ENCODE measurements around the gene LTBP1. TPM values are rescaled to one million over a fixed set of nuclear protein-coding genes. Genes with fewer than 3 reads are reported as not detected.
"Not testable (repeated sequence)": the region's sequence is repeated elsewhere in the genome, so short reads cannot be mapped to it uniquely, and the experiment has no call there.

Gene LTBP1
- total RNA-seq, 1 donor from 2014 or later: 246 TPM

DNA sequence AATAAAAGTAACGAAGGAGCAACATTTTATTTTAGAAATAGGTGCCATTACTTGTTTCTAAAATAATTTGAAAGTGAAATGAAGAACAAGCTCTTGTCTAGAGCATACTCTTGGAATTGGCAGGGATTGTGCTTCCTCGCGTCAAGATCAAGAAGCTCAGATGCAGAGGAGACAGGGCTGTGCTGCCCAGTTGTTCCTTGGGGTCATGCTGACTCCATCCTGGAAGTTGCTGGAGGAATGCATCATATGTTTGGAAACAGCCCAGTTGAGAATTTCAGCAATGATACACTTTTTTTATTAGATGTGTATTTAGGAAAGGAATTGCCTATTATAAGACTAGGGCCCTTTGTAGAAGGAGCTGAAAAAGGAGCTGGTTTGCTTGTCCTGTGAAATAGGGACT is 17.2 kb downstream of the LTBP1 start:
- DNase-seq (ENCODE audit: low spot score): peak; percentile 52

DNA sequence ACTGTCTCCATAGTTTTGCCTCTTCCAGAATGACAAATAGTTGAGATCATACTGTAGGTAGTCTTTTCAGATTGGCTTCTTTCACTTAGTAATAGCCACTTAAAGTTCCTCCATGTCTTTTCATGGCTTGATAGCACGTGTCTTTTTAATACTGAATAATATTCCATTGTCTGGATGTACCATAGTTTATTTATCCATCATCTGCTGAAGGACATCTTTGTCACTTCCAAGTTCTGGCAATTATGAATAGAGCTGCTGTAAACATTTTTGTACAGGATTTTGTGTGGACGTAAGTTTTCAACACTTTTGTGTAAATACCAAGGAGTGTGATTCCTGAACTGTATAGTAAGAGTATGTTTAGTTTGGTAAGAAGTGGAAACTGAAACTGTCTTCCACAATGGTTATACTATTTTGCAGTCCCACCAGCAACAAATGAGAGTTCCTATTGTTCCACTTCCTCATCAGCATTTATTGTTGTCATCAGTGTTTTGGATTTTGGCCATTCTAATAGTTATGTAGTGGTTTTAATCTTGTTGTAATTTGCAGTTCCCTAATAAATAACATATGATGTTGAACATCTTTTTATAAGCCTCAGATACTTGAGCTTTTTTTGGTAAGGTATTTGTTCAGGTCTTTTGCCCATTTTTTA is 18.9 kb downstream of the LTBP1 start:
- DNase-seq (ENCODE audit: low spot score): no peak

DNA sequence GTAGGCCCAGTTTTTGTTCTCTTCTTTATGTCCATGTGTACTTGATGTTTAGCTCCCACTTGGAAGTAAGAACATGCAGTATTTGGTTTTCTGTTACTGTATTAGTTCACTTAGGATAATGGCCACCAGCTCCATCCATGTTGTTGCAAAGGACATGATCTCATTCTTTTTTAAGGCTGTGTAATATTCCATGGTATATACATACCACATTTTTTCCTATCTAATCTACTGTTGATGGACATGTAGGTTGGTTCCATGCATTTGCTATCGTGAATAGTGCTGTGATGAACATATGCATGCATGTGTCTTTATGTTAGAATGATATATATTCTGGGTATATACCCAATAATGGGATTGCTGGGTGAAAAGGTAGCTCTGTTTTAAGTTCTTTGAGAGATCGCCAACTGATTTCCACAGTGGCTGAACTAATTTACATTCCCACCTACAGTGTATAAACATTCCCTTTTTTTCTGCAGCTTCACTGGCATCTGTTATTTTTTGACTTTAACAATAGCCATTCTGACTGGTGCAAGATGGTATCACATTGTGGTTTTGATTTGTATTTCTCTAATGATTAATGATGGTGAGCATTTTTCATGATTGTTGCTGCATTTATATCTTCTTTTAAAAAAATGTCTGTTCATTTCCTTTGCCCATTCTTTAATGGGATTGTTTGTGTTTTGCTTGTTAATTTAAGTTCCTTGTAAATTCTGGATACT is 22.9 kb downstream of the LTBP1 start:
- DNase-seq (ENCODE audit: low spot score): no peak

DNA sequence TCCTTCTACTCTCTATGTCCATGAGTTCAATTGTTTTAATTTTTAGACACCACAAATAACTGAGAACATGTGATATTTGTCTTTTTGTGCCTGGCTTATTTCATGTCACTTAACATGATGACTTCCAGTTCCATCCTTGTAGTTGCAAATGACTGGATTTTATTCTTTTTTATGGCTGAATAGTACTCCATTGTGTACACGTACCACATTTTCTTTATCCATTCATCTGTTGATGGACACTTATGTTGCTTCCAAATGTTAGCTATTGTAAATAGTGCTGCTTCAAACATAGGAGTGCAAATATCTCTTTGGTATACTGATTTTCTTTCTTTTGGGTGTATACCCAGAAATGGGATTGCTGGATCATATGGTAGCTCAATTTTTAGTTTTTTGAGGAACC is 27.0 kb downstream of the LTBP1 start:
- DNase-seq (ENCODE audit: low spot score): not testable (repeated sequence)

DNA sequence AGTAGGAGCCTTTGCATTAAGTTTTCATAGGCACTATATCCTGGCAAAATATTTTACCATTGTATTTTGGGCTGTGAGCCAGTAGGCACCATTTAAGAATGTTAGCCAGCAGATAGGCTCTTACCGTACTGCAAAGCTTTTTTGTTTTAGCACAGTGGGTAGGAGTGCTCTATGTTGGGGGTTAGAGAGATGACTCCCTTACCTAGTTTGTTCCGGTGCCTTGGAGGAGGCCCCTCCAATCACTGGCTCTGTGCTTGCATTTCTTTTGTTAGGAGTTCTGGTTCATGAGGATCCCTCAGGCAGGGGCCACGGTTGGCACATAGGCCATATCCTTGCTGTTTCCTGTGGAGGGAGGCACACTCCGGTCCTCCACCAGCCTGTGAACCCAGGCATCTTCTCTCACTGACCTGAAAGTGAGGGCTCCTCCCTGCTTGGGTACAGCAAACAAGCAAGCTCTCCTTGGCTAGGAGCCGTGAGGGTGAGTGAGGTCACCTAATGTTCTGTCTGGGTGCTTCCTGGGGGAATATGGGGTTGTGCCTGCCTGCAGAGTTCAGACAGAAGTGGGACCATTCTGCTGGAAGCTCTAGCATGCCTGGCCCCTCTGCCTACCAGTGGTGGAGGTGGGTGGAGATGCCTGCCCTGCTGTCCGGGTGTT is 29.8 kb downstream of the LTBP1 start:
- no peak for DNase-seq (ENCODE audit: low spot score)

DNA sequence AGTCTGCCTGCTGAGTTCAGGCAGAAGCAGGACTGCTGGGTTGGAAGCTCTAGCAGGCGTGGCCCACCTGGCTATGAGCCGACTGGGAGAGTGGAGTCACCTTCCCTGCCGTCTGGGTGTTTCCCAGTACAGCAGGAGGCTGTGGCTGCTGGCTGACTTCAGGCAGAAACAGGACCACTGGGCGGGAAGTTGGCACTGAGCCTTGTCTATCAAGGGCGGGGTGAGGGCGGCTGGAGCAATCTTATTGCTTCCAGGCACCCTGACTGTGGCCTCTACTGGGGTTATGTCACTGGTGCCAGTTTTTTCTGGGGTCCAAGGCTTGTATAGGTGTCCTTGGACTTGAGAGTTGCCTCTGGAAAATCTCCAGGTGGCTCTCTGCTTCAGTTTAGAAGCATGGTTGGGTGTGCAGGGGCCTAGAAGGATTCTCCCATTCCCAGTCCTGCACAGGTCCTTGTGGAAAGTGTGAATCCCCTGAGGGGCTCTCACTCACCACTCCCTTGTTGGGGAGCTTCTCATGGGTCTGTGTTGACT is 30.5 kb downstream of the LTBP1 start:
- peak; percentile 21 for DNase-seq (ENCODE audit: low spot score)

DNA sequence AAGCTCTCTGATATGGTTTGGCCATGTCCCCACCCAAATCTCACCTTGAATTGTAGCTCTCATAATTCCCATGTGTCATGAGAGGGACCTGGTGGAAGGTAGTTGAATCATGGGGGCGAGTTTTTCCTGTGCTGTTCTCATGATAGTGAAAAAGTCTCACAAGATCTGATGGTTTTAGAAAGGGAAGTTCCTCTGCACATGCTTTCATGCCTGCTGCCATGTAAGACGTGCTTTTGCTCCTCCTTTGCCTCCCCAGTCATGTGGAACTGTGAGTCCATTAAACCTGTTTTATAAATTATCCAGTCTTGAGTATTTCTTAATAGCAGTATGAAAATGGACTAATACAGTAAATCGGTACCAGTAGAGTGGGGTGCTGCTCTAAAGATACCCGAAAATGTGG is 34.9 kb downstream of the LTBP1 start:
- DNase-seq (ENCODE audit: low spot score): no peak

DNA sequence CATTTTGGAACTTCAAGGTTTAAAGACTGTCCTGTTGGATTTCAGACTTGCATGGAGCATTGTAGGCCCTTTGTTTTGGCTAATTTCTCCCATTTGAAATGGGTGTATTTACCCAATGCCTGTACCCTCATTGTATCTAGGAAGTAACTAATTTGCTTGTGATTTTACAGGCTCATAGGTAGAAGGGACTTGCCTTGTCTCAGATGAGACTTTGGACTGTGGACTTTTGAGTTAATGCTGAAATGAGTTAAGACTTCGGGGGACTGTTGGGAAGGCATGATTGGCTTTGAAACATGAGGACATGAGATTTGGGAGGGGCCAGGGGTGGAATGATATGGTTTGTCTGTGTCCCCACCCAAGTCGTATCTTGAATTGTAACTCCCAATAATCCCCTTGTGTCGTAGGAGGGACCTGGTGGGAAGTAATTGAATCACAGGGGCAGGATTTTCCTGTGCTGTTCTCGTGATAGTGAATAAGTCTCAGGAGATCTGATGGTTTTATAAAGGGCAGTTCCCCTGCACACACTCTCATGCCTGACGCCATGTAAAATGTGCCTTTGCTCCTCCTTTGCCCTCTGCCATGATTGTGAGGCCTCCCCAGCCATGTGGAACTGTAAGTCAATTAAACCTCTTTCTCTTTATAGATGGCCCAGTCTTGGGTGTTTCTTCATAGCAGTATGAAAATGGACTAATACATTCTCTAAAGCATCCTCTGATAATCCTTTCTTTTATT is 36.6 kb downstream of the LTBP1 start:
- not testable (repeated sequence) for DNase-seq (ENCODE audit: low spot score)

DNA sequence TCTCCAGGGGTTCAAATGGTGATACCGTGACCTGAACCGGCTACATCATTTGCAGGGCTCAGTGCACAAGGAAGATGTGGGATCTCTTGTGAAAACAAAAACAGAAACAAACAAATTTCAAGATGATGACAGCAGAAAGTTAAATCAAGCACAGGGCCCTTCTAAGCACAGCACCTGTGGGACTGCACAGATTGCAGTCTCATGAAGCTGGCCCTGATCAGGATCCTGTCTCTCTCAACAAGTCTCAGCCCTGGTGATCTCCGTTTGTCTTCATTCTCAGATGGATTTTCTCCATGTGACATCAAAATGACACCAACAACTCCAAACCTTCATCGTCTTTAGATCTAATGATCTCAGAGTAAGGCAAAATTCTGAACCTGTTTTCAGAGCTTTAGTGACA is 39.7 kb downstream of the LTBP1 start:
- no peak for DNase-seq (ENCODE audit: low spot score)

DNA sequence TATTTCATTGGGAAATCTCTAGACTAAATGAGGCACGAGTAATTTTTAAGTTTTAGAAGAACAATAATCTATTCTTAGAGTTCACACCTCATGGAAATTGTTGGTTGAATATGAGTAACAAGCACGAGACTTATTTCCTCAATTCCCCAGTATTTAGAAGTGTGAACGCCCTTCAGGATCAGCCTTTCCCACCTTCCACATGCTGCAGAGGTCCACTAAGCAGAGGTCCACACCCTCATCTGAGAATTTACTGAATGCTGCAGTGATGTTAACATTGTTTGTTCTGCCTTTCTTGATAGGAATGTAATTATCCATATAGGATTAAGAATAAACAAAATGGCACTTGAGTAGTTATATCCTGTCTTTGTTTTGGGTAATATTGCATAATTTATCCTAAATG is 41.8 kb downstream of the LTBP1 start:
- DNase-seq (ENCODE audit: low spot score): no peak

DNA sequence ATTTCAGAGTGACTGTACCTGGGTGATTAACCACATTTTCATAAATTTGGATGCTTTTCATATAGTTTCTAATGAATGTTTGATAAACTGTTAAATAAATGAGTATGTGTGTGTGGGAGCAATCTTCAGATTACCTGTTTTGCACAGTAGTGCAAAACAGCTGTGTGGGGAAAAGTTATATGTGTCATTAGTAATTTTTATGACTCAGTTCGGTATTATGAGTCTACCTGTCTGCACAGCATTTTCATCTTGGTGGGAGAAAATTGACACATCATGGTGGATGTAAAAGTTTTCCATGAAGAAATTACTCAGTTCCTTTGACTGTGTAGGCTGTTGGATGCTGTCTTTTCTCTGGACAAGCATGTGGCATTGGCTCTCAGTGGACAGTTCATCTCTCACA is 43.8 kb downstream of the LTBP1 start:
- no peak for DNase-seq (ENCODE audit: low spot score)

DNA sequence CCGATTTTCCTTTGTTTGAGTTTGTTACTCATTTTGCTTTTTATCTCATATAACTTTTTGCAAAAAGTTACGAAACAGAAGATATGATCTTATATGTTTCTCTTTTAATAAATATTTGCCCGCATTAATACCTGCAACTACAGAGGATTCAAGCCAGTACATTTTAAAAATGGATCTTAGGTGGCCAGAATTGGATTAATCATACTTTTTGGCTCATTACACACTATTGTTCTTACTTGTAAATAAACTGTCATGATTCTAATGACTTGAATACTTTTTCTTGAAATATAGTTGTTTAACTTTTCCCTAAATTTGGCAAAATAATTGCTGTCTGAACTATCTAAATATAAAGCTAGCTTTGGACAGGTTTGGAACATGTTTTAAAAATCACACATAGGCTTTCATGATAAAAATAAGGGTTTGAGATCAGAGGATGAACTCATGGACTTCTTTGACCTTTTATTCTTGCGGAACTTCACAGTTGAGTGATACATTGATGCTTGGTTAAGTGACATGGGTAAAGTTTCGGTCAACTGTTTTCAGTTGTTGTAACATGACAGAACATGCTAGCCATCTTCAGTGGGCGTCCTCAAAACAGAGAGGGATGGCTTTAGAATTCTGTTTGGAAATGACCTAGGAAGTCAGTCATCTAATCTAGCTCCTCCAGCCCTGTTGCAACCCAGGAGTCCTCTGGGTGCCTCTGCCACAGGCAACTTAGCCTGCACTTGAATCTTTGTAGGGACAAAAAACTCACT is 44.5 kb downstream of the LTBP1 start:
- no peak for DNase-seq (ENCODE audit: low spot score)

DNA sequence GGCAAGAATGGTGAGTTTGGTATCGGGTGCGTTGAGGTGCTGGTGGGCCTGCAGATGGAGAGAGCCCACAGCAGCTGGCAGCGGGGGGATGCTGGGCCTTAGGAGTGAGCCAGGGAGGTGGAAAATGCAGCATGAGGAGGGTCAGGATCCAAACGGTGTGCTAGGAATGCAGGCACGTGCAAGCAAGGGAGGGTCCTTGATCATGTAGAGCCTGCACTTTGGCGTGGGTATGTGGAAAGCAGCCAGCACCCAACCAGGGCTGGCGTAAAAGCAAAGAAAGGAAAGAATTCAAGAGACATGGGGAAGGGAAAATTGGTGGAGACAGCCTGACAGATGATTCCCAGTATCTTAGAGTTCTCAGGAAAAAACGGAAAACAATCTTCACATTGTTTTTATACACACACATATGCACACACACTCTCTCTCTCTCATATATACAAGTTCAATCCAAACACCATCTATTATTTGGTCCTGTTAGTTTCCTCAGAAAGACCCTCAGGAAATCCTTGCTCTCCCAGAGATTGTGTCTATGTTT is 46.3 kb downstream of the LTBP1 start:
- no peak for DNase-seq (ENCODE audit: low spot score)

DNA sequence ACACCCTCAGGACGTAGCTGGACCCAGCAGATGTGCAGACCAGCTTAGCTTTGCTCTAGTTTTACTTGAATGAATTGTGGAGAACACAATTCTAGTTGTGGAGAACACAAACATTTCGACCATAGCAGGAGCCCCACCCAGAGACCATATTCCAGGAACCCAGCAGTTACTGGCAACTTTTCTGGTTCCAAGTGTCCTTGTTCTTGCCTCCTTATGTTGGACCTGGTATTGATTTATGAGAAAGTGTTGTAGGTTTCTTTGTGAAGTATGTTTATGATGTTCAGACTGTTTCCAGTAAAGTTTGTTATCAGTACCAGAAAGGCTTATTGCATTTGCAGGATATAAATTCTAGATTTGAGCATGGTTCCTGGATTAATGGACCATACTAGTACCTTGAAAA is 51.0 kb downstream of the LTBP1 start:
- peak; percentile 66 for DNase-seq (ENCODE audit: low spot score)

DNA sequence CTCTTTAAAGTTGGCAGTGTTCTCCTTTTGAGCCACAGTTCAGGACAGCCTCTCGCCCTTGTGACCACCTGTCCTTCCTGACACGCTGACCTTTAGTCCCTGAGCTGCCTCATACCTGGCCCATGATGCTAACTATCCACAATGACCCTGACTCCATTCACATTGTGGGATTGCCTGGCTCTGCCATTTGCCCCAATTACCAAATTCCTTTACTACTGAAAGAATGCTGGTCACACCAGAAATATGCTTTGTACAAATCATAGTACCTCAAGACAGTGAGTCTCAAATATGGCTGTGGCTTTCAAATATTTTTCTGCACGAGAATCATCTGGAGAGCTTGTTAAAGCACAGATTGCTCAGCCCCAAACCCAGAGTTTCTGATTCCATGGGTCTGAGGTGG is 54.2 kb downstream of the LTBP1 start:
- no peak for DNase-seq (ENCODE audit: low spot score)

DNA sequence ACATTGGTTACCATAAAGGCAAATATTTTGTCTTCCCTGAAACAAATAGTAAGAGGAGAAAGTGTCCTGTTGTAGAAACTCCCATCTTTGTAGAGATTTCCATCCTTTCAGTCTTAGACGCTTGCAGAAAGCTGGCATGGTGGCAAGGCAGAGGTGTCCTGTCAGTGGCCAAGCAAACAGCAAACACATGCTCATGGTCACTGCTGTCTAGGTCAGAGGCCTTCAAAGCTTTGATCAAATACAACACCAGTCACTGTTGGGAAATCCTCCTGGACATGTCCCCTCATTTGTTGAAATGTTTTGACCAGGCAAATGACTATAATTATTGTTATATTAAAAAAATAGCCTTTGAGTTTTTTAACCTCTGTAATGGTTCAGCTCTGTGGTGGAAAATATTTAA is 55.1 kb downstream of the LTBP1 start:
- DNase-seq (ENCODE audit: low spot score): no peak

DNA sequence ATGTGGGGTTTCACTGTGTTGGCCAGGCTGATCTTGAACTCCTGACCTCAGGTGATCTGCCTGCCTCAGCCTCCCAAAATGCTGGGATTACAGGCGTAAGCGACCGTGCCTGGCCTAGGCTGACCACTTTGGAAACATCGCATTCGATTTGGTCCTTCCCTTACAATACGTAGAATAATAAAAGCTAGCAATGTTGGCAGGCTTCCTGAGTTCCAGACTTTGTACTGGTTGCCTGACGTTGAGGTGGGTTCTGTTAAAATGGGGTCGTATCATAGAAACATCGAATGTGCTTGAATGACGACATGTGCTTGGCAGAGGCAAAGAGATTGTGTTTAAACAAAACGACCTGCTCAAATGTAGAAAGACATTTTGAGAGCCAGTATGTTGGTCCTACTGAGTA is 56.1 kb downstream of the LTBP1 start:
- DNase-seq (ENCODE audit: low spot score): no peak

DNA sequence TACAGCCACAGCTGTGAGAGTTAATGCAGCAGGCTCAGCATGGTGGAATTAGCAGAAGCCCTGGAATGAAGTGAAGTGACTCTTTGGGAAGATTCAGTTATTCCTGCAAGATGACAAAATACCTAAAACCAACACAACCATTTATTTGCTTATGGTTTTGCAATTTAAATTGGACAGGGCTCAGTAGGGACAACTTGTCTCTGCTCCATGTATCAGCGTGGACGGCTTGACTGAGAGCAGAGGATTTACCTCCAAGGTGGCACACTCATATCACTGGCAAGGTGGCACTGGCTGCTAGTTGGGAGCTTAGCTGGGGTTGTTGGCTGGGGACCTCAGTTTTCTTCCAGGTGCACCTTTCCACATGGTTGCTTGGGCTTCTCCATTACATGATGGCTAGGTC is 58.3 kb downstream of the LTBP1 start:
- no peak for DNase-seq (ENCODE audit: low spot score)

DNA sequence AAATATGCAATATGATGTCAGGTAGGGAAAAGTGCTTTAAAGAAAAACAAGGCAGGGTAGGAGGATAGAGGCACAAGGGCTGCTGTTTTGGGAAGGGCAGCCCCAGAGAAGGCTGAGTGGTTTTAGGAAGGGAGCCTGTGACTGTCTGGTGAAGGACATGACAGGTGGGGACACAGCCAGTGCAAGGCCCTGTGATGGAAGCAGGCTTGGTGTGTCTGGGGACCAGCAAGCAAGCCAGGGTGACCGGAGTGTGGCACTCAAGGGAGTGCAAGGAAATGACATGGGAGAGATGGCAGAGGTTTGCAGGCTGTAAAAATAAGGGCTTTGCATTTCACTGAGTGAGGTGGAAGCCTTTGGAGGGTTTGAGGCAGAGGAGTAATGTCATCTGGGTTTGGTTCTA is 62.0 kb downstream of the LTBP1 start:
- DNase-seq (ENCODE audit: low spot score): no peak

DNA sequence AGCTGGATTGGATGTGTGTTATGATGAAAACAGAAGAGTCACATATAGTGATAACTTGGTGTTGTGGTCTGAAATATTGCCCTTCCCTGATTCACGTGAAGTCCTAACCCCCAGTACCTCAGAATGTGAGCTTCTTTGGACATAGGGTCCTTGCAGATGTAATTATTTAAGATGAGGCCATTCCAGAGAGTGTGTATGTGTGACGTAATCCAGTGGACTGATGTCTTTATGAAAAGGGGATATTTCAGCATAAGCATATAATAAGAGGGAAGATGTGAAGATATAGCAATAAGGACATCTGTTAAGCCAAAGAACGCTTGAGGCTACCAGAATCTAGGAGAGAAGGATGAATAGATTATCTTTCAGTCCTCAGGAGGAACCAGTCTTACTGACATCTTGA is 62.5 kb downstream of the LTBP1 start:
- no peak for DNase-seq (ENCODE audit: low spot score)

DNA sequence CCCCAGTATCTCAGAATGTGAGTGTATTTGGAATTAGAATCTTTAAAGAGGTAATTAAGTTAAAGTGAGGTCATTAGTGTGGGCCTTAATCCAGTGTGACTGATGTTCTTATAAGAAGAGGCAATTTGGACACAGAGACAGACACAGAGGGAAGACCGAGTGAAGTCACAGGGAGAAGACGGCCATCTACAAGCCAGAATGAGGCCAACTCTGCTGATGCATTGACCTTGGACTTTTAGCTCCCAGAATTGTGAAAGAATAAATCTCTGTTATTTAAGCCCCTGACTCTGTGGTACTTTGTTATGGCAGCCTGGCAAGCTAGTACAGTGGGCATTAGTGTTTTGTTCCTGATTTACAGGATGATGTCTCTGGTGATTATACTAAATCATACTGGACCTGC is 64.6 kb downstream of the LTBP1 start:
- no peak for DNase-seq (ENCODE audit: low spot score)

All from umbilical cord (tissue), 2 donors.